ENCODE data around the gene VWA5B1. TPM values are rescaled to one million over a fixed set of nuclear protein-coding genes. Genes with fewer than 3 reads are reported as not detected.

The VWA5B1 gene
- total and polyA plus RNA-seq, 2 donors (not counting 3 experiments of a cell fraction or from before 2014, with no cell fraction given) = not detected

DNA sequence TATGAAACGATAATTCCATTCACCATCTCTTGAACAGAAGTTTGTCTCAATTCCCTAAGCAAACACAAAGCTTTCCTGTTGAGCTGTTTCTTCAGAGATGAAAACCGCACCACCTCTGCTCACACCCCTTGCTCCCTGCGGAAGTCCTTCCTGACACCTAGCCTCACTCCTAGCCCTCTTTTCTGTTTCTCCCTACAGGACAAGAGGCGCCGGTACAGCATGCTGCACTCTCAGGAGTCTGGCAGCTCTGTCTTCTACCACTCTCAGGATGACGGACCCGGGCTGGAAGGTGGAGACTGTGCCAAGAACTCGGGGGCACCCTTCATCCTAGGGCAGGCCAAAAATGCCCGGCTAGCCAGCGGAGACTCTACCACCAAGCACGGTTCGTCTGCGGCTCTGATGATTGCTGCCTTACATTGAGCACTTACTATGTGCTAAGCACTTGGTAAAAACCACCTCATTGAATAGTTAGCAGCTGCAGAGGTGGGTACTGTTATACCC is 45.5 kb downstream of the VWA5B1 start:
- no peak overlapping the region for H3K4me2 ChIP-seq (ENCODE audit: insufficient read depth, low read length)
- H3K79me2 ChIP-seq (ENCODE audit: control insufficient read depth, insufficient read depth, low read length) = no peaks in the 10 kb centered on the region
- H2AFZ ChIP-seq (ENCODE audit: low read depth, low read length) = no peak overlapping the region
- BruUV-seq (replicated peaks) = no TSS peak
- no peak for TF ChIP-seq MYC (IDR thresholded peaks at IDR 0.05; ENCODE audit: low read depth, low read length)
- H3K27ac ChIP-seq (ENCODE audit: insufficient read depth, low read depth, low read length) = no peak overlapping the region
- H3K4me1 ChIP-seq (ENCODE audit: control insufficient read depth, extremely low read depth, insufficient read depth, low read length) = no peaks in the 10 kb centered on the region
- ChIA-PET CTCF (no interaction called here), POLR2A (no interaction called here)
- intact Hi-C loops (cut with micrococcal nuclease) (no loop called here), dilution Hi-C loops (cut with MboI; ENCODE audit: extremely low pct_ligation_motif_present, low sequenced_read_pairs) (no loop called here)
- H4K20me1 ChIP-seq (replicated peaks; ENCODE audit: control insufficient read depth, extremely low read depth, insufficient read depth, low read length) = no peaks in the 10 kb centered on the region
- peaks cover 0 to 2% of the 10 kb centered on the region in 2 experiments for H3K27me3 ChIP-seq (ENCODE audit: control insufficient read depth in 2 of 2, insufficient read depth in 2 of 2, low read length in 2 of 2)
- no peak overlapping the region for H3K9ac ChIP-seq (replicated peaks; ENCODE audit: extremely low read depth, insufficient read depth, low read length)
- DNase-seq (ENCODE audit: low read depth, low spot score) (no peak), FAIRE-seq (no peak)
- no peak overlapping the region for H3K4me3 ChIP-seq (replicated peaks in 1 of 3; ENCODE audit: insufficient read depth in 1 of 3, low read depth in 1 of 3, low read length in 3 of 3)
- no peaks in the 10 kb centered on the region for H3K9me3 ChIP-seq (replicated peaks; ENCODE audit: control insufficient read depth, insufficient read depth, low read length)
- no peaks in the 10 kb centered on the region for H3K9me1 ChIP-seq (replicated peaks; ENCODE audit: control insufficient read depth, extremely low read depth, insufficient read depth, low read length)
- no peaks in the 10 kb centered on the region for H3K36me3 ChIP-seq (ENCODE audit: control insufficient read depth in 2 of 2, extremely low read depth in 1 of 2, insufficient read depth in 2 of 2, low read length in 2 of 2)

DNA sequence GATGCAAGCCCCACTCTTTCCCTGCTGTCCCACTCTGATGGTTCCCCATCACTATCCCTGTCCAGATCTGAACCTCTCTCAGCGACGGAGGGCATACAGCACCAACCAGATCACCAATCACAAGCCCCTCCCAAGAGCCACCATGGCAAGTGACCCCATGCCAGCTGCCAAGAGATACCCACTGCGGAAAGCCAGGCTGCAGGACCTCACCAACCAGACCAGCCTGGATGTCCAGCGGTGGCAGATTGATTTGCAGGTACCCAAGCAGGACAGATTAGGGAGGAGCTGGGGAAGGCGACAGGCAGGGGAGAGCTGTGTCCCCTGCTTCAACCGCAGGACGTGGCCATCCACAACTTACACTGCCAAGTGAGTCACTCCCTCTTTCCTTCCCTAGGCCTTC is 46.9 kb downstream of the VWA5B1 start:
- FAIRE-seq = no peak
- CTCF ChIA-PET = no interaction called here

More for the DNA sequence above, 46.9 kb downstream of the VWA5B1 start:
- Histone ChIP-seq H3K27me3 (ENCODE audit: control insufficient read depth in 2 of 2, insufficient read depth in 2 of 2, low read length in 2 of 2) (no peaks in the 10 kb centered on the region), H2AFZ (ENCODE audit: low read depth, low read length) (no peak overlapping the region), H3K79me2 (ENCODE audit: control insufficient read depth, insufficient read depth, low read length) (no peaks in the 10 kb centered on the region), H3K4me3 (replicated peaks in 1 of 3; ENCODE audit: insufficient read depth in 1 of 3, low read depth in 1 of 3, low read length in 3 of 3) (no peak overlapping the region), H3K9me1 (replicated peaks; ENCODE audit: control insufficient read depth, extremely low read depth, insufficient read depth, low read length) (no peaks in the 10 kb centered on the region), H3K36me3 (ENCODE audit: control insufficient read depth in 2 of 2, extremely low read depth in 1 of 2, insufficient read depth in 2 of 2, low read length in 2 of 2) (no peaks in the 10 kb centered on the region), H3K4me1 (ENCODE audit: control insufficient read depth, extremely low read depth, insufficient read depth, low read length) (no peaks in the 10 kb centered on the region), H3K4me2 (ENCODE audit: insufficient read depth, low read length) (no peak overlapping the region), H4K20me1 (replicated peaks; ENCODE audit: control insufficient read depth, extremely low read depth, insufficient read depth, low read length) (no peaks in the 10 kb centered on the region), H3K27ac (ENCODE audit: insufficient read depth, low read depth, low read length) (no peak overlapping the region), H3K9me3 (replicated peaks; ENCODE audit: control insufficient read depth, insufficient read depth, low read length) (no peaks in the 10 kb centered on the region), H3K9ac (replicated peaks; ENCODE audit: extremely low read depth, insufficient read depth, low read length) (no peak overlapping the region)
- dilution Hi-C loops (cut with MboI; ENCODE audit: extremely low pct_ligation_motif_present, low sequenced_read_pairs) (no loop called here), intact Hi-C loops (cut with micrococcal nuclease) (no loop called here)
- no TSS peak for BruUV-seq (replicated peaks)
- TF ChIP-seq GATA2 (IDR thresholded peaks at IDR 0.05; ENCODE audit: insufficient read depth, insufficient read length, low read depth, low read length) (no peak), FOS (IDR thresholded peaks at IDR 0.05; ENCODE audit: borderline replicate concordance, insufficient read depth, low read length) (no peak), MYC (IDR thresholded peaks at IDR 0.05; ENCODE audit: low read depth, low read length) (no peak), EZH2 (IDR thresholded peaks at IDR 0.05; ENCODE audit: borderline replicate concordance, low read depth, low read length, severe bottlenecking) (no peak), JUN (IDR thresholded peaks at IDR 0.05; ENCODE audit: borderline replicate concordance, insufficient read depth, insufficient read length, low read depth) (no peak), POLR2A (IDR thresholded peaks at IDR 0.05; ENCODE audit: low read depth, low read length) (no peak), POLR2AphosphoS5 (IDR thresholded peaks at IDR 0.05; ENCODE audit: insufficient read depth, low read depth, low read length) (no peak)
- TF ChIP-seq, protein P1, sequence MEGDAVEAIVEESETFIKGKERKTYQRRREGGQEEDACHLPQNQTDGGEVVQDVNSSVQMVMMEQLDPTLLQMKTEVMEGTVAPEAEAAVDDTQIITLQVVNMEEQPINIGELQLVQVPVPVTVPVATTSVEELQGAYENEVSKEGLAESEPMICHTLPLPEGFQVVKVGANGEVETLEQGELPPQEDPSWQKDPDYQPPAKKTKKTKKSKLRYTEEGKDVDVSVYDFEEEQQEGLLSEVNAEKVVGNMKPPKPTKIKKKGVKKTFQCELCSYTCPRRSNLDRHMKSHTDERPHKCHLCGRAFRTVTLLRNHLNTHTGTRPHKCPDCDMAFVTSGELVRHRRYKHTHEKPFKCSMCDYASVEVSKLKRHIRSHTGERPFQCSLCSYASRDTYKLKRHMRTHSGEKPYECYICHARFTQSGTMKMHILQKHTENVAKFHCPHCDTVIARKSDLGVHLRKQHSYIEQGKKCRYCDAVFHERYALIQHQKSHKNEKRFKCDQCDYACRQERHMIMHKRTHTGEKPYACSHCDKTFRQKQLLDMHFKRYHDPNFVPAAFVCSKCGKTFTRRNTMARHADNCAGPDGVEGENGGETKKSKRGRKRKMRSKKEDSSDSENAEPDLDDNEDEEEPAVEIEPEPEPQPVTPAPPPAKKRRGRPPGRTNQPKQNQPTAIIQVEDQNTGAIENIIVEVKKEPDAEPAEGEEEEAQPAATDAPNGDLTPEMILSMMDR (IDR thresholded peaks at IDR 0.05; ENCODE audit: extremely low read depth in 1 of 2, insufficient read depth in 1 of 2, low read depth in 1 of 2, low read length in 2 of 2) = no peak
- TF ChIP-seq, protein P2, sequence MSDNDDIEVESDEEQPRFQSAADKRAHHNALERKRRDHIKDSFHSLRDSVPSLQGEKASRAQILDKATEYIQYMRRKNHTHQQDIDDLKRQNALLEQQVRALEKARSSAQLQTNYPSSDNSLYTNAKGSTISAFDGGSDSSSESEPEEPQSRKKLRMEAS (IDR thresholded peaks at IDR 0.05; ENCODE audit: insufficient read depth, insufficient read length) = no peak
- POLR2A ChIA-PET = no interaction called here
- DNase-seq (ENCODE audit: low read depth, low spot score) = no peak
